ENCODE data around the gene DYNLRB2.
A peak's percentile ranks its signal among the peaks of the same experiment; 100 is the strongest.

Gene DYNLRB2

DNA sequence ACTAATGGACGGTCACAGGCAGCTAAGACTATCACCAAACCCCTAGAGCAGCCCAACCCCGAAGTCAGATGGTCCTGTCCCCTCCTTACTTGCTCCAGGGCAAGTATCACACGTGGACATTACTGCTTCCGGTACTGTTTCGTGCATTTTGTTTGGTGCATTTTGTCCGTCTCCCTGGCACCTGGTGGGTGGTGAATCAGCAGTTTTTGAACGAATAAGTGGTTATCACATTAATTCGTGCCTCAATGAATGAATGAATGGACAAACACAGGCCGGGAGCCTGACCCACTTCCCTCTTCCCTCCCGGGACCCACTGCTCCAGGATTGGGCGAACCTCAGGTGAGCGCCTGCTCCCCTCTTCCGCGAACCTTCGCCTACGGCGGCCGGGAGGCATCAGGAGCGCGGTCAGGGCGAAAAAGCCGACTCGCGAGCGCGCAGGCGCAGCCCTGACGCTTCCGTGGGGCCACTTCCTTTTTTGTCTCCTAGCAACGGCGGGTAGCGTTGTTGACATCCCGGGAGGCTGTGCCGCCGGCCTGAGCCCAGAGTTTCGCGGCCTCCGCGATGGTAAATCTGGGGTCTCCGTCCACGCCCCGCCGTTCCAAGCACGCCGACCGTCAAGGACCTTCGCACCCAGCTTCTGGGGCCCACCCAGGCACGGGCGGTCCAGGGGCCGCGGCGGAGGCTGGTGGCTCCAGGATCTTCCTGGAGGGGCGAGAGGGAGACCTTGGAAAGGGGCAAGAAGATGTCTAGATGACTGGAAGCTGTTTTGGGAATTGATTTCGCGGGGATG lies at the start of gene DYNLRB2:
TSS of gene DYNLRB2 (plus strand) at position 478 of the 790 bp plus-strand sequence. CDS start at position 562, 84 bp downstream.
- Mint-ChIP-seq H3K4me1 (peaks cover 22% of the 10 kb centered on the region), H3K9me3 (peaks cover 3 to 9% of the 10 kb centered on the region in 2 donors), H3K27ac (peak within 1 kb of the TSS; percentile 98 to 99), H3K27me3 (peaks cover 8% of the 10 kb centered on the region), H3K4me3 (peak within 1 kb of the TSS; percentile 95 to 96)
- DNase-seq (peak; percentile 89 to 96), ATAC-seq (peak; percentile 97)

DNA sequence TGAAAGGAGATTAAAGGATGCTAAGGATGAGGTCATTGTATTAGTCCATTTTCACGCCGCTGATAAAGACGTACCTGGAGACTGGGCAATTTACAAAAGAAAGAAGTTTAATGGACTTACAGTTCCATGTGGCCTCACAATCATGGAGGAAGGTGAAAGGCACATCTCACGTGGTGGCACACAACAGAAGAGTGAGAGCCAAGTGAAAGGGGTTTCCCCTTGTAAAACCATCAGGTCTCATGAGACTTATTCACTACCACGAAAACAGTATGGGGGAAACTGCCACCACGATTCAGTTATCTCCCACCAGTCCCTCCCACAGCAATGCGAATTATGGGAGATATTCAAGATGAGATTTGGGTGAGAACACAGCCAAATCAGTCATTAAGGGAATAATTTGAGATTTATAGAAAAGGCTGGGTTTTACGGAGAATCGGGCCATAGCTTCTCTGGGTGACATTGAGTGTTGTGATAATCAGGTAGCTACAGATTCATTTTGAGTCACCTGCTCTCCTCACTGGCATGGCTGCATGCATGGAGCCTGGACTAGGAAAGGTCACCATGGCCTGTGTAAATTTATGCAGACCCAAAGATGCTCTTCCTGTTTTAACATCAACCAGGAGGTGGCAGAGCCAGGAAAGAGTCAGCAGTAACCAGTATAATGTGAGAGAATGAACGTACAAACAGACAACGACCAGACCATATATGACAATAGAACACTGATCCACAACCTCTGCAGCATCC lies 40.5 kb upstream of the DYNLRB2 start:
- peaks cover 7% of the 10 kb centered on the region for H3K27me3 Mint-ChIP-seq
- ATAC-seq (peak; percentile 50), DNase-seq (peak in 1 of 2 donors; percentile 10)
- H3K4me3 Mint-ChIP-seq: no peak overlapping the region
- no peak overlapping the region for H3K27ac Mint-ChIP-seq
- H3K4me1 Mint-ChIP-seq: peaks cover 10% of the 10 kb centered on the region
- peaks cover 23 to 27% of the 10 kb centered on the region in 2 donors for H3K9me3 Mint-ChIP-seq

DNA sequence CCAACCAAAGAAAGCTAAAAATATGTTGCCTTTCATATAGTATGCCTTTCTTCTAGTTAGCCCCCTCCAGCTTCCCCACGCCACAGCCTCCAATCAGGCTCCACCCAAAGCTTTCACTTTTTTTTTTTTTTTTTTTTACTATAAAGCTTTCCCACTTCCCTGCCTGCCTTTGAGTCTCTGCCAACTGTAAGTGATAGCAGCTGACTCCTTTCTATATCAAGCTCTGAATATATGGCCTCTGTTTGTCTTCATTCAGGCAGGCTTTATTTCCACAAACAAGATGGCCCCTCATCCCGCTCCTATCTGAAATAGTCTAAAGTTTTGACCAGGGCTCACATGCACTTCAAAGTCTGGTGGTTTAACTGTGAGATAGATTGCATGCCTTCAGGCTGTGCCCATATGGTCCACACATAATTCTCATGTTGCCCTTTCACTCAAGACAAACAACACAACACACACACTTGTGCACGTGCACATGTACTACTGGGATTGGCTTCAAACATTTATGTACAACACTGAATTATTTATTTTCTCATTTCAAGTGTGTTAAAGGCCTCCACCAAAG lies 39.8 kb upstream of the DYNLRB2 start:
- peaks cover 10% of the 10 kb centered on the region for H3K4me1 Mint-ChIP-seq
- no peak overlapping the region for H3K4me3 Mint-ChIP-seq
- peaks cover 23 to 27% of the 10 kb centered on the region in 2 donors for H3K9me3 Mint-ChIP-seq
- no peak overlapping the region for H3K27ac Mint-ChIP-seq
- H3K27me3 Mint-ChIP-seq: no peaks in the 10 kb centered on the region
- DNase-seq (no peak), ATAC-seq (no peak)

DNA sequence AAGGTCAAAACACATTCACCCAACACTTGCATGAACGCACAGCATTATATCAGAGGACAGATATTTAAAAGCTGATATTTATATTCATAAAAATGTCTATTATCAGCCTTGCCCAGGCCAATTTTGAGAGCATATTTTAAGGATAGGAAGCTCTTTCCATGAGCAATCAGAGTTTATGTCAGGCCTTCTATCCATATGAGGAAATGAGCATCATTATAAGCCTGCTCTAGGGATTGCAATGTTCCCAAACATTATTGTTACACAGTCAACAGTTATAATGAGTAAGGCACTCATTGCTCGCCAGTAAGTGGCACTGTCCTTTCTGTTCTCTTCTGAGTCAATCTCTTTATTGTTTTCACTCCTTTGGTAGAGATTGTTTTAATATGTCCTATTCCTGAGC lies 37.7 kb upstream of the DYNLRB2 start:
- ATAC-seq: no peak
- no peaks in the 10 kb centered on the region for H3K27me3 Mint-ChIP-seq
- DNase-seq: no peak
- H3K4me3 Mint-ChIP-seq: no peak overlapping the region
- H3K27ac Mint-ChIP-seq: no peak overlapping the region
- H3K9me3 Mint-ChIP-seq: peaks cover 23 to 27% of the 10 kb centered on the region in 2 donors
- H3K4me1 Mint-ChIP-seq: peaks cover 10% of the 10 kb centered on the region

DNA sequence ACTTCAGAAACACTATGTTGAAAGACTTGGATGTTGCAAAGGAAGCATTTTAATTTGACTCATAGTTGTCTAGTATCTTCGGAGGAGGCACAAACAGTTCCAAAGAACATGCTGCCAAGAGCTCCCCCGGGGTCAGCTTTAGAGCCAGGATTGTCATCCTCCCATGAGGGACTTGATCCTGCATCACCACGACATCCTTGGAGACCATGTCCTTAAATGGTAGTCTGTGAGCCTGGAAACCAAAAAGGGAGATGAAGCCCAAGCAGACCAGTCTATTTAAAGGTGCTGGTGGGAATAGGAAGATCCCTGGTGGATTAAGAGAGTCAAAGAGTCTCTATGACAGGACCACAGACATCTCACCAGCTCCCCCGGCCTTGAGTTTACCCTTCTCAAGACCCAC lies 33.3 kb upstream of the DYNLRB2 start:
- DNase-seq (no peak), ATAC-seq (no peak)
- Mint-ChIP-seq H3K27ac (no peak overlapping the region), H3K4me3 (no peak overlapping the region), H3K4me1 (peaks cover 6% of the 10 kb centered on the region), H3K9me3 (peaks cover 6 to 10% of the 10 kb centered on the region in 2 donors), H3K27me3 (peaks cover 11% of the 10 kb centered on the region)

DNA sequence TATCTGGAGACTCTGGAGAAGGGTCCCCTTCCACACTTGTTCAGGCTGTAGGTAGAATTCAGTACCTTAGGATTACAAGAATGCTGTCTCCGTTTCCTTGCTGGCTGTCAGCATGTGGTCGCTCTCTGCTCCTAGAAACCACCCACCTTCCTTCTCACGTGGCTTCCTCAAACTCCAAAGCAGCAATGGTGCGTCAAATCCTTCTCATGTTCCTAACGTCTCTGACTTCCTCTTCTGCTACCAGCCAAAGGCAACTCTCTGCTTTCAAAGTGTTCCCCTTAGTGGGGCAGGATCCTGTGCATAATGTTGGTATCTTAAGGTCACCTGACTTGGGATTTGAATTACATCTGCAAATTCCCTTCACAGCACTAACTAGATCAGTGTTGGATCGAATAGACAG lies 30.9 kb upstream of the DYNLRB2 start:
- DNase-seq (no peak), ATAC-seq (no peak)
- no peaks in the 10 kb centered on the region for H3K9me3 Mint-ChIP-seq
- no peak overlapping the region for H3K4me3 Mint-ChIP-seq
- peaks cover 25% of the 10 kb centered on the region for H3K27me3 Mint-ChIP-seq
- peaks cover 6% of the 10 kb centered on the region for H3K4me1 Mint-ChIP-seq
- peak overlapping the region; percentile 64 to 86 for H3K27ac Mint-ChIP-seq

DNA sequence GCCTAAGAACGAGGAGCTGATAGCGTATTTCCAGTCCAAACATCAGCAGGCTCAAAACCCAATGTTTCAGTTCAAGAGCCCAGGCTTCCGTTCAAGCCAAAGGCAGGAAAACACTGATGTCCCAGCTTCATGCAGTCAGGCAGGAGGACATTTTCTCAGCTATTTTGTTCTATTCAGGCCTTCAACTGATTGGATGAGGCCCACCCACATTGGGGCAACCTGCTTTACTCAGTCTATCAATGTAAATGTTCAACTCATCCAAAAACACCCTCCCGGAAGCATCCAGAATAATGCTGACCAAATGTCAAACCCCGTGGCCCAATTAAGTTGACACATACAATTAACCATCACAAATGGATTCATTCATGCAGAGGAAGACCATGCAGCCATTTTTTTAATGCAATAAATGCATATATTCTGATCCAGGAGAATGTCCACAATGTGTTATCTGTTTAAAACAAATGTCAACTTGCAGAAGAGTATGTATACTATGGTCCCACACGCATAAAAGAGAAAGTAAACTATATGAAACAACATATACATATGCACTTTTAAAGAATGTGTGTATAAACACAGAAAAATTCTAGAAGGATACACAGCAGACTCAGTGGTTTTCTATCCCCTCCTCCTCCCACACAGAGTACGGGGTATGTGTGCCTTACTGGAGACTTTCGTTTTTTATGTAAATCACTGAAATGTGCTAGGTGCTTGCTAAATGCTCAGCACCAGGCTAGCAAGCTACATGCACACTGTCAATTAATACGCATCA lies 28.8 kb upstream of the DYNLRB2 start:
- no peak overlapping the region for H3K4me3 Mint-ChIP-seq
- H3K4me1 Mint-ChIP-seq: peaks cover 6% of the 10 kb centered on the region
- no peak overlapping the region for H3K27ac Mint-ChIP-seq
- DNase-seq (no peak), ATAC-seq (no peak)
- peaks cover 25% of the 10 kb centered on the region for H3K27me3 Mint-ChIP-seq
- no peaks in the 10 kb centered on the region for H3K9me3 Mint-ChIP-seq

DNA sequence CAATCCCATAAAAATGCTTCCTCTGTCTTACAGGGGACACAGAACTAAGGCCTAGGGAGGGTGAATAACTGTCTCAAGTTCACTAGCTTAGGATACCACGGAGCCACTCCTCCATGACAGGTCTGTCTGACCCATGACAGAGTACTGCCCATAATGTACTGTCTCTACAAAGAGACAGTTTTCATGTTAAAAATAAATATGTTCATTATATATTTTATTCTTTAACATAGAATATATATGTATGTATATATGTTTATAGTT lies 28.3 kb upstream of the DYNLRB2 start:
- Mint-ChIP-seq H3K4me3 (no peak overlapping the region), H3K27me3 (peaks cover 25% of the 10 kb centered on the region), H3K4me1 (peaks cover 9% of the 10 kb centered on the region), H3K9me3 (no peaks in the 10 kb centered on the region), H3K27ac (no peak overlapping the region)
- ATAC-seq (no peak), DNase-seq (no peak)

DNA sequence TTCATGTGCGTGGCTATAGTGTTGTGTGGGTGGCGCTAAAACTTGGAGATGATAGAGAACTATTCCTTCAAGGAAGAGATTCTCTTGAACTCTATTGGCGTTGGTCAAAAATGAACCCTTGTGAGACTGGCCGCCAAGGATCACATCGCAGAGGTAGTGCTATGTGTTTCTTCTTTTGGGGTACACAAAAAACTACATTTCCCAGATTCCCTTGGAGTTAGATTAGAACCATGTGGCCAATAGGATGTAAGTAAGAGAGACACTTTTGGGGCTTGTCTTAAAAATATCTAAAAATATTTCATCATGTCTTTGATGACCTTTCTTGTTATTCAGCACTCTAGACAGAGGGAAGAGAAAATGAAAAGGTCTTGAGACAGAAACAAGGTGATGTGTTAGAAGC lies 25.4 kb upstream of the DYNLRB2 start:
- no peaks in the 10 kb centered on the region for H3K9me3 Mint-ChIP-seq
- DNase-seq (no peak), ATAC-seq (no peak)
- H3K4me3 Mint-ChIP-seq: no peak overlapping the region
- H3K4me1 Mint-ChIP-seq: peaks cover 23% of the 10 kb centered on the region
- H3K27ac Mint-ChIP-seq: no peak overlapping the region
- peaks cover 14% of the 10 kb centered on the region for H3K27me3 Mint-ChIP-seq

DNA sequence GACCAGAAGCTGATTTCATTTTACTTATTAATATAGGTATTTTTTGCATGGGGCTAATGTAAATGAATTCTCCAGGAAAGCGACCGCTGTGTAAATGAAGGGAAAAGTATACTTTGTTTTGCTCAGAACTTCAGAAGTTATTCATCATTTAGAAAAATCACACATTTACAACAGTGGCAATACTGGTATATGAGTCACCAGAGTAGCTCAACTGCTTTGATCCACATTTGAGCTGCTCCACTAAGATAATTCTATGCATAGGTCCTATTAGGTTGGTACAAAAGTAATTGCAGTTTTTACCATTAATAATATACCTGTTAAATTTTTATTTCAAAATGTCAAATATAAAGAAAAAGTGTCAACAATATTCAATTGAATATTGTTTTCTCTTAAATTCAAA lies 22.9 kb upstream of the DYNLRB2 start:
- H3K27me3 Mint-ChIP-seq: peaks cover 13% of the 10 kb centered on the region
- H3K27ac Mint-ChIP-seq: no peak overlapping the region
- no peak for DNase-seq
- peak; percentile 56 for ATAC-seq
- H3K4me1 Mint-ChIP-seq: peaks cover 23% of the 10 kb centered on the region
- no peaks in the 10 kb centered on the region for H3K9me3 Mint-ChIP-seq
- no peak overlapping the region for H3K4me3 Mint-ChIP-seq

DNA sequence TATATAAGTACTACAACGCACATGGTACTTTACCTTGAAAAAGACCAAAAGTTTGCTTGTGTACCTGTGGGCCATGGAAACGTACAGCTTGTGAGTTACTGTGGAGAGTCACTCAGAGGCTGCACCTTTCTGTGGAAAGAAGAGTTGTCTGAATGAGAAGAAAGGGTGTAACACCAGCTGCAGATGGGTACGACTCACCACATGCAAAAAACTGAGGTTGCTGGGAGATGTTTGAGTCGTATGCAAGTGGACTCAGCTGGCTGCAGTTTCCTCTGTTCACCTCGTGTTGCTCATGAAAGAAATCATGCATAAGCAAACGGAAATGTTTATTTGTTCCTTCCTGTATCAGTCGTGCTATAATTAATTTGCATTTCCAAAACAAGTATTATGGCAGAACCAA lies 22.4 kb upstream of the DYNLRB2 start:
- Mint-ChIP-seq H3K27me3 (peaks cover 7% of the 10 kb centered on the region), H3K4me3 (peak overlapping the region in 1 of 2 donors; percentile 18), H3K27ac (no peak overlapping the region), H3K4me1 (peaks cover 23% of the 10 kb centered on the region), H3K9me3 (no peaks in the 10 kb centered on the region)
- ATAC-seq: peak; percentile 69
- DNase-seq: peak in 1 of 2 donors; percentile 11

DNA sequence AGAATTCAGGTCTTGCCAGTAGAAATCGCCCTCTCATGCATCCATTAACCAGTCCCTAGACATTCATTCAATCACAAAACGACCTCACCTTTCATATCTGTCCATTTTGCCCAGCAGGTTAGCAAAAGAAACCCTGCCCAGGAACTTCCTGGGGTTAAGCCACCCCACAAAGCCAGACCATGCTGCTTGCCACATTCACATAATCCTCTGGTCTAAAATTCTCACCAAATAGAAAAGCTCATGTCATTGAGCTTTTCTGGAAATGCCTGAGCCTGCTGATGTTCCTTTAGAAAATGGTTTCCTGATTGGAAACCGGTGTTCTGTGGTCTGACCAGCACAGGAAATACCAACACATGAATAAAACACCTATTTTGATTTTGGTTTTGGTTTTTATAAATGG lies 21.6 kb upstream of the DYNLRB2 start:
- H3K27ac Mint-ChIP-seq: no peak overlapping the region
- ATAC-seq (no peak), DNase-seq (no peak)
- H3K4me1 Mint-ChIP-seq: peaks cover 23% of the 10 kb centered on the region
- no peaks in the 10 kb centered on the region for H3K9me3 Mint-ChIP-seq
- H3K27me3 Mint-ChIP-seq: no peaks in the 10 kb centered on the region
- H3K4me3 Mint-ChIP-seq: peak overlapping the region in 1 of 2 donors; percentile 21

DNA sequence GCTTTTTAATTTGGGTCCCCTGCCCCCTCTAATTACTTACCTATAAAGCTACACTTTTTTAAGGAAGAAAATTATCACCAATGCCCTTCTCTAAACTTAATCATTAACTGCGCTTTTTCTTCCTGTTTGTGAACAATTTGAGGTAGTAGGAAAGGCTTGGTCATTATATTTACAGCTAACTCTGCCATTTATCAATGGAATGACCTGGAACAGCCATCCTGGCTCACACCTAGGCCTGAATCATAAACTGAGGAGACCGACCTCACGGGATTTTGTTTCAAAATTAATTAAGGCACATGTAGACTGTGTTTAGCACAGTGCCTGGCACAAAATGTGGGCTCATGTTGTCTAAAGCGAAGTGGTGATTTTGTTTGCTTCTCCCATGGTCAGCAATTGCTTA lies 15.4 kb upstream of the DYNLRB2 start:
- Mint-ChIP-seq H3K27me3 (no peaks in the 10 kb centered on the region), H3K27ac (no peak overlapping the region), H3K4me1 (no peaks in the 10 kb centered on the region), H3K4me3 (no peak overlapping the region), H3K9me3 (no peaks in the 10 kb centered on the region)
- DNase-seq (no peak), ATAC-seq (no peak)

DNA sequence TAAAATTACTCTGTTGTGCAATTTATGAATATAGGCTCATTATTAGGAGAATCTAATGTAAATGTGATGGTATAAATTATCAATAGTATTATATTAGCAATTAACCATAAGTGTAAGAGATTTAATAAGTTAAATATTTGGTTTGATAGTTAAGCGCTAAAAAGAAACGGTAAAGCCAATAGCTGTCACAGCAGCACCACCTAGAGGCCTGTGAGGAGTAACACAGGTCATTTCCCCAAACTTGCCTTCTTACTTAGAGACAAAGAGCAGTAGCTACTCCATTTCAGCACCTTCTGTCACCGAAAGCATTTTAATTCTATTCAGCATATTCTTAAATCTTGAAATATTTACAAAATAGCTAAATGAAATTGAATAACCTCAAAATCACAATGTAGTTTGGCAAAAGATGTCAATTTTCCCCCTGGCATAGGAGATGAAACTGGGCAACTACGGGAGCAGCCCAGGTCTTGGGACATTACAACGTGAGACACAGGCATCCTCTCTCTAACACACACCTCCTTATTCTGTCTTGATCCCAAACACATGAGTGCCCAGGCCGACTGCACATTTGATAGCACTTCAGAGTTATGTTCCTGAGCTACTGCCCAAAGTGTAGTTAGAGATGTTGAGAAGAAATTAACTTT lies 14.3 kb upstream of the DYNLRB2 start:
- DNase-seq (peak; percentile 43 to 45), ATAC-seq (no peak)
- H3K27ac Mint-ChIP-seq: no peak overlapping the region
- no peak overlapping the region for H3K4me3 Mint-ChIP-seq
- H3K9me3 Mint-ChIP-seq: no peaks in the 10 kb centered on the region
- no peaks in the 10 kb centered on the region for H3K27me3 Mint-ChIP-seq
- no peaks in the 10 kb centered on the region for H3K4me1 Mint-ChIP-seq

DNA sequence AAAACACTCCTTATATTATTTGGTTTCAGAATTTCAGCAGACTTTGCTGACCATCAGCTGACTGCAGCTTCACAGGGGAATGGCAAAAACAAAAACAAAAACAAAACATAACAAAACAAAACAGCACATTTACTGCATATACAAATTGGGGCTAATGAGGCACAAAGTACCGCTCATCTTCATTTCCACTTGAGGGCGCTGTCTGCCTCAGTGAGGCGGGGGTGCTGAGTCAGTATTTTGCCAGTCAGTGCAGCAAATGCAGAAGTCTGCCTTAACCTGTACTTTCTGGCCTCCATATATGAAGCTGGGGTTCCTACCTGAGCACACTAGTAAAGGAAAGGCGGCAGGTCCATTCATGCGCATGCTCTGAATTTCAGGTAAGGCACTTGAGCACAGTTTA lies 13.5 kb upstream of the DYNLRB2 start:
- Mint-ChIP-seq H3K4me3 (no peak overlapping the region), H3K9me3 (no peaks in the 10 kb centered on the region), H3K4me1 (no peaks in the 10 kb centered on the region), H3K27me3 (no peaks in the 10 kb centered on the region), H3K27ac (peak overlapping the region in 1 of 2 donors; percentile 9)
- peak; percentile 53 to 65 for DNase-seq
- peak; percentile 81 for ATAC-seq

Measured in stimulated activated naive CD8-positive, alpha-beta T cell treated with anti-CD3 and anti-CD28 coated beads, Interleukin-15, amount 100 ng/mL, for 72 hours (primary cell).